Measurements from ENCODE around the gene NEURL1.

DNA sequence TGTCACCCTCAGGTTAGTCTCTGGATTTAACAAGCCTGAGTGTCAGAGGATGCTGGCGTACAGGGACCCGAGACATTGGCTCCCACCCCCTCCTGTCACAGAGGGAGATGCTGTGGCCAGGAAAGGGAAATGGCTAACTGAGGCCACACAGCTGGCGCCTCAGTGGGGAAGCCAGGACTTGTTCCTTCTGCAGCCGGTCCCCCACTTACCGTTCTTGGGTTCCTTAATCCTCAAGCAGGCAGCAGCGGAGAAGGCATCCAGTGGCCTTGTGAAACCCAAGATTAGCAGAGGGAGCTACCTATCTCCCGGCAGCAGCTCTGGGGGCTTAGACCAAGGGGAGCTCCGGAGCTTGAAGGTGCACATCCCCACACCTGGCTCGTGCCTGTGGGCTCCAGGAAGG lies 65.4 kb downstream of the NEURL1 start:
- TF ChIP-seq POLR2A (IDR thresholded peaks at IDR 0.05; ENCODE audit: low read depth, low read length): no peak
- TF ChIP-seq SPI1 (IDR thresholded peaks at IDR 0.05; ENCODE audit: low read depth, low read length): no peak
- TF ChIP-seq TAF1 (IDR thresholded peaks at IDR 0.05; ENCODE audit: low read depth, low read length): no peak
- no peak for TF ChIP-seq POLR2AphosphoS5 (IDR thresholded peaks at IDR 0.05; ENCODE audit: low read depth, low read length)

Measured in GM12891 (cell line).